ENCODE measurements around the gene PRR27. TPM values are rescaled to one million over a fixed set of nuclear protein-coding genes. Genes with fewer than 3 reads are reported as not detected.

PRR27 gene
- total RNA-seq, 4 donors from 2014 or later = not detected

GRCh38 chr4:70177090-70177489 is 23.1 kb downstream of the PRR27 start:
- TF ChIP-seq, protein P1, sequence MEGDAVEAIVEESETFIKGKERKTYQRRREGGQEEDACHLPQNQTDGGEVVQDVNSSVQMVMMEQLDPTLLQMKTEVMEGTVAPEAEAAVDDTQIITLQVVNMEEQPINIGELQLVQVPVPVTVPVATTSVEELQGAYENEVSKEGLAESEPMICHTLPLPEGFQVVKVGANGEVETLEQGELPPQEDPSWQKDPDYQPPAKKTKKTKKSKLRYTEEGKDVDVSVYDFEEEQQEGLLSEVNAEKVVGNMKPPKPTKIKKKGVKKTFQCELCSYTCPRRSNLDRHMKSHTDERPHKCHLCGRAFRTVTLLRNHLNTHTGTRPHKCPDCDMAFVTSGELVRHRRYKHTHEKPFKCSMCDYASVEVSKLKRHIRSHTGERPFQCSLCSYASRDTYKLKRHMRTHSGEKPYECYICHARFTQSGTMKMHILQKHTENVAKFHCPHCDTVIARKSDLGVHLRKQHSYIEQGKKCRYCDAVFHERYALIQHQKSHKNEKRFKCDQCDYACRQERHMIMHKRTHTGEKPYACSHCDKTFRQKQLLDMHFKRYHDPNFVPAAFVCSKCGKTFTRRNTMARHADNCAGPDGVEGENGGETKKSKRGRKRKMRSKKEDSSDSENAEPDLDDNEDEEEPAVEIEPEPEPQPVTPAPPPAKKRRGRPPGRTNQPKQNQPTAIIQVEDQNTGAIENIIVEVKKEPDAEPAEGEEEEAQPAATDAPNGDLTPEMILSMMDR (IDR thresholded peaks at IDR 0.05) = no peak
- no peak for TF ChIP-seq POLR2A (IDR thresholded peaks at IDR 0.05)
- no peaks in the 10 kb centered on the region for H3K9me3 ChIP-seq
- H3K4me3 ChIP-seq = no peak overlapping the region
- no peaks in the 10 kb centered on the region for H3K4me1 ChIP-seq
- H3K27me3 ChIP-seq = no peaks in the 10 kb centered on the region
- intact Hi-C loops (cut with DNase I) = no loop called here
- H3K27ac ChIP-seq = no peak overlapping the region
- WGBS, 2 donors = 48 to 58% methylated on average over 5 of the region's 5 CpGs
- DNase-seq = no peak
- H3K36me3 ChIP-seq = no peaks in the 10 kb centered on the region

GRCh38 chr4:70178075-70178660 is 24.1 kb downstream of the PRR27 start:
- H3K9me3 ChIP-seq = no peaks in the 10 kb centered on the region
- WGBS, 2 donors = 82 to 84% methylated on average over 5 of the region's 5 CpGs
- H3K27me3 ChIP-seq = no peaks in the 10 kb centered on the region
- H3K4me1 ChIP-seq = no peaks in the 10 kb centered on the region
- intact Hi-C loops (cut with DNase I) = no loop called here
- no peaks in the 10 kb centered on the region for H3K36me3 ChIP-seq
- DNase-seq = no peak
- no peak overlapping the region for H3K27ac ChIP-seq
- TF ChIP-seq, protein P1 (IDR thresholded peaks at IDR 0.05) = no peak
- no peak for TF ChIP-seq POLR2A (IDR thresholded peaks at IDR 0.05)
- H3K4me3 ChIP-seq = no peak overlapping the region

GRCh38 chr4:70179811-70180210 is 25.8 kb downstream of the PRR27 start:
- no peaks in the 10 kb centered on the region for H3K36me3 ChIP-seq
- no peaks in the 10 kb centered on the region for H3K4me1 ChIP-seq
- H3K27me3 ChIP-seq = peaks cover 0 to 4% (median 0%) of the 10 kb centered on the region in 4 donors
- intact Hi-C loops (cut with DNase I) = no loop called here
- H3K9me3 ChIP-seq = no peaks in the 10 kb centered on the region
- no peak overlapping the region for H3K4me3 ChIP-seq
- DNase-seq = no peak
- WGBS, 2 donors = 47 to 60% methylated on average over 2 of the region's 2 CpGs
- TF ChIP-seq, protein P1 (IDR thresholded peaks at IDR 0.05) = no peak
- no peak for TF ChIP-seq POLR2A (IDR thresholded peaks at IDR 0.05)
- no peak overlapping the region for H3K27ac ChIP-seq

- no peak for DNase-seq
- Histone ChIP-seq H3K9me3 (no peaks in the 10 kb centered on the region), H3K27me3 (peaks cover 0 to 21% (median 0%) of the 10 kb centered on the region in 4 donors), H3K4me1 (no peaks in the 10 kb centered on the region), H3K27ac (no peak overlapping the region), H3K4me3 (no peak overlapping the region), H3K36me3 (no peaks in the 10 kb centered on the region)
- TF ChIP-seq, protein P1 (IDR thresholded peaks at IDR 0.05) = no peak
- TF ChIP-seq POLR2A (IDR thresholded peaks at IDR 0.05) = no peak
- intact Hi-C loops (cut with DNase I) = no loop called here
- WGBS, 2 donors = 39 to 48% methylated on average over 1 of the region's 1 CpG
Measured at GRCh38 chr4:70181864-70182263, 27.8 kb downstream of the PRR27 start.

- Histone ChIP-seq H3K27me3 (peaks cover 0 to 21% (median 0%) of the 10 kb centered on the region in 4 donors), H3K27ac (no peak overlapping the region), H3K4me3 (no peak overlapping the region), H3K9me3 (no peaks in the 10 kb centered on the region), H3K4me1 (no peaks in the 10 kb centered on the region), H3K36me3 (no peaks in the 10 kb centered on the region)
- whole genome bisulfite sequencing, 2 donors = 5 to 19% methylated on average over 2 of the region's 2 CpGs
- intact Hi-C loops (cut with DNase I) = no loop called here
- TF ChIP-seq POLR2A (IDR thresholded peaks at IDR 0.05) = no peak
- TF ChIP-seq, protein P1 (IDR thresholded peaks at IDR 0.05) = no peak
- DNase-seq = no peak
Measured at GRCh38 chr4:70182517-70183167, 28.6 kb downstream of the PRR27 start.

Measured in esophagus squamous epithelium (tissue), 5 donors.